ENCODE results near the gene ACR. TPM values are rescaled to one million over a fixed set of nuclear protein-coding genes. Genes with fewer than 3 reads are reported as not detected.

ACR gene
- total and polyA plus RNA-seq, 4 donors, result 0.07 to 0.17 (median 0.12) TPM

- 96% methylated on average over 38 of the region's 38 CpGs for WGBS
- Histone ChIP-seq H3K4me3 (ENCODE audit: low read depth in 1 of 3, low read length in 3 of 3) (no peak overlapping the region), H3K9me3 (ENCODE audit: control insufficient read depth in 4 of 4, low read length in 3 of 4) (no peaks in the 10 kb centered on the region), H3K9ac (ENCODE audit: low read depth in 1 of 2, low read length in 2 of 2) (no peak overlapping the region), H3K27me3 (ENCODE audit: control insufficient read depth in 4 of 4, insufficient read depth in 4 of 4, low read length in 3 of 4) (no peaks in the 10 kb centered on the region), H3K36me3 (ENCODE audit: control insufficient read depth in 4 of 4, insufficient read depth in 3 of 4, low read depth in 1 of 4, low read length in 3 of 4) (peaks cover 0 to 20% (median 4%) of the 10 kb centered on the region in 4 donors), H3K27ac (ENCODE audit: low read depth in 1 of 2, low read length in 2 of 2) (no peak overlapping the region), H3K4me1 (ENCODE audit: control insufficient read depth in 4 of 4, insufficient read depth in 4 of 4, low read length in 3 of 4) (peaks cover 0 to 16% (median 6%) of the 10 kb centered on the region in 4 donors)
- TF ChIP-seq HNF4A (conservative IDR thresholded peaks at IDR 0.05), result no peak
- TF ChIP-seq, protein P1, sequence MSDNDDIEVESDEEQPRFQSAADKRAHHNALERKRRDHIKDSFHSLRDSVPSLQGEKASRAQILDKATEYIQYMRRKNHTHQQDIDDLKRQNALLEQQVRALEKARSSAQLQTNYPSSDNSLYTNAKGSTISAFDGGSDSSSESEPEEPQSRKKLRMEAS (IDR thresholded peaks at IDR 0.05), result no peak
- no peak for TF ChIP-seq FOXA1 (IDR thresholded peaks at IDR 0.05)
- TF ChIP-seq RXRA (IDR thresholded peaks at IDR 0.05), result no peak
- TF ChIP-seq FOXA2 (IDR thresholded peaks at IDR 0.05), result no peak
- TF ChIP-seq, protein P2, sequence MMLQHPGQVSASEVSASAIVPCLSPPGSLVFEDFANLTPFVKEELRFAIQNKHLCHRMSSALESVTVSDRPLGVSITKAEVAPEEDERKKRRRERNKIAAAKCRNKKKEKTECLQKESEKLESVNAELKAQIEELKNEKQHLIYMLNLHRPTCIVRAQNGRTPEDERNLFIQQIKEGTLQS (IDR thresholded peaks at IDR 0.05), result no peak
- no peak for TF ChIP-seq NR2F2 (IDR thresholded peaks at IDR 0.05)
- TF ChIP-seq EGR1 (IDR thresholded peaks at IDR 0.05; ENCODE audit: low read depth in 2 of 2), result no peak
- TF ChIP-seq, protein P3, sequence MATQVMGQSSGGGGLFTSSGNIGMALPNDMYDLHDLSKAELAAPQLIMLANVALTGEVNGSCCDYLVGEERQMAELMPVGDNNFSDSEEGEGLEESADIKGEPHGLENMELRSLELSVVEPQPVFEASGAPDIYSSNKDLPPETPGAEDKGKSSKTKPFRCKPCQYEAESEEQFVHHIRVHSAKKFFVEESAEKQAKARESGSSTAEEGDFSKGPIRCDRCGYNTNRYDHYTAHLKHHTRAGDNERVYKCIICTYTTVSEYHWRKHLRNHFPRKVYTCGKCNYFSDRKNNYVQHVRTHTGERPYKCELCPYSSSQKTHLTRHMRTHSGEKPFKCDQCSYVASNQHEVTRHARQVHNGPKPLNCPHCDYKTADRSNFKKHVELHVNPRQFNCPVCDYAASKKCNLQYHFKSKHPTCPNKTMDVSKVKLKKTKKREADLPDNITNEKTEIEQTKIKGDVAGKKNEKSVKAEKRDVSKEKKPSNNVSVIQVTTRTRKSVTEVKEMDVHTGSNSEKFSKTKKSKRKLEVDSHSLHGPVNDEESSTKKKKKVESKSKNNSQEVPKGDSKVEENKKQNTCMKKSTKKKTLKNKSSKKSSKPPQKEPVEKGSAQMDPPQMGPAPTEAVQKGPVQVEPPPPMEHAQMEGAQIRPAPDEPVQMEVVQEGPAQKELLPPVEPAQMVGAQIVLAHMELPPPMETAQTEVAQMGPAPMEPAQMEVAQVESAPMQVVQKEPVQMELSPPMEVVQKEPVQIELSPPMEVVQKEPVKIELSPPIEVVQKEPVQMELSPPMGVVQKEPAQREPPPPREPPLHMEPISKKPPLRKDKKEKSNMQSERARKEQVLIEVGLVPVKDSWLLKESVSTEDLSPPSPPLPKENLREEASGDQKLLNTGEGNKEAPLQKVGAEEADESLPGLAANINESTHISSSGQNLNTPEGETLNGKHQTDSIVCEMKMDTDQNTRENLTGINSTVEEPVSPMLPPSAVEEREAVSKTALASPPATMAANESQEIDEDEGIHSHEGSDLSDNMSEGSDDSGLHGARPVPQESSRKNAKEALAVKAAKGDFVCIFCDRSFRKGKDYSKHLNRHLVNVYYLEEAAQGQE (IDR thresholded peaks at IDR 0.05), result no peak
- TF ChIP-seq SP1 (IDR thresholded peaks at IDR 0.05), result no peak
- DNase-seq (ENCODE audit: low spot score), result no peak
Measured at GRCh38 chr22:50710886-50711285, 27.1 kb upstream of the ACR start.

GRCh38 chr22:50711446-50712340 lies 26.3 kb upstream of the ACR start:
- H3K4me1 ChIP-seq (ENCODE audit: control insufficient read depth in 4 of 4, insufficient read depth in 4 of 4, low read length in 3 of 4), result peaks cover 0 to 16% (median 6%) of the 10 kb centered on the region in 4 donors
- DNase-seq (ENCODE audit: low spot score), result no peak
- WGBS, result 90% methylated on average over 16 of the region's 16 CpGs

GRCh38 chr22:50712341-50713007 lies 25.5 kb upstream of the ACR start:
- Histone ChIP-seq H3K36me3 (ENCODE audit: control insufficient read depth in 4 of 4, insufficient read depth in 3 of 4, low read depth in 1 of 4, low read length in 3 of 4) (peaks cover 0 to 20% (median 0%) of the 10 kb centered on the region in 4 donors), H3K27ac (ENCODE audit: low read depth in 1 of 2, low read length in 2 of 2) (no peak overlapping the region), H3K9me3 (ENCODE audit: control insufficient read depth in 4 of 4, low read length in 3 of 4) (no peaks in the 10 kb centered on the region), H3K27me3 (ENCODE audit: control insufficient read depth in 4 of 4, insufficient read depth in 4 of 4, low read length in 3 of 4) (no peaks in the 10 kb centered on the region), H3K4me3 (ENCODE audit: low read depth in 1 of 3, low read length in 3 of 3) (no peak overlapping the region), H3K4me1 (ENCODE audit: control insufficient read depth in 4 of 4, insufficient read depth in 4 of 4, low read length in 3 of 4) (peaks cover 0 to 16% (median 6%) of the 10 kb centered on the region in 4 donors), H3K9ac (ENCODE audit: low read depth in 1 of 2, low read length in 2 of 2) (no peak overlapping the region)
- 88% methylated on average over 9 of the region's 9 CpGs for WGBS
- DNase-seq (ENCODE audit: low spot score), result no peak
- TF ChIP-seq RAD21 (IDR thresholded peaks at IDR 0.05) (no peak), GABPA (IDR thresholded peaks at IDR 0.05 in 1 of 2, conservative IDR thresholded peaks at IDR 0.05 in 1 of 2) (no peak), SP1 (IDR thresholded peaks at IDR 0.05) (no peak), HNF4G (IDR thresholded peaks at IDR 0.05) (no peak), EGR1 (IDR thresholded peaks at IDR 0.05; ENCODE audit: low read depth in 2 of 2) (no peak)
- TF ChIP-seq, protein P1 (IDR thresholded peaks at IDR 0.05), result no peak
- TF ChIP-seq, protein P4, sequence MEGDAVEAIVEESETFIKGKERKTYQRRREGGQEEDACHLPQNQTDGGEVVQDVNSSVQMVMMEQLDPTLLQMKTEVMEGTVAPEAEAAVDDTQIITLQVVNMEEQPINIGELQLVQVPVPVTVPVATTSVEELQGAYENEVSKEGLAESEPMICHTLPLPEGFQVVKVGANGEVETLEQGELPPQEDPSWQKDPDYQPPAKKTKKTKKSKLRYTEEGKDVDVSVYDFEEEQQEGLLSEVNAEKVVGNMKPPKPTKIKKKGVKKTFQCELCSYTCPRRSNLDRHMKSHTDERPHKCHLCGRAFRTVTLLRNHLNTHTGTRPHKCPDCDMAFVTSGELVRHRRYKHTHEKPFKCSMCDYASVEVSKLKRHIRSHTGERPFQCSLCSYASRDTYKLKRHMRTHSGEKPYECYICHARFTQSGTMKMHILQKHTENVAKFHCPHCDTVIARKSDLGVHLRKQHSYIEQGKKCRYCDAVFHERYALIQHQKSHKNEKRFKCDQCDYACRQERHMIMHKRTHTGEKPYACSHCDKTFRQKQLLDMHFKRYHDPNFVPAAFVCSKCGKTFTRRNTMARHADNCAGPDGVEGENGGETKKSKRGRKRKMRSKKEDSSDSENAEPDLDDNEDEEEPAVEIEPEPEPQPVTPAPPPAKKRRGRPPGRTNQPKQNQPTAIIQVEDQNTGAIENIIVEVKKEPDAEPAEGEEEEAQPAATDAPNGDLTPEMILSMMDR (IDR thresholded peaks at IDR 0.05; ENCODE audit: low read depth, low read length, missing input control), result no peak
- TF ChIP-seq, protein P3 (IDR thresholded peaks at IDR 0.05), result no peak

More at GRCh38 chr22:50711446-50712340, 26.3 kb upstream of the ACR start:
- no peak overlapping the region for H3K27ac ChIP-seq (ENCODE audit: low read depth in 1 of 2, low read length in 2 of 2)
- no peak for TF ChIP-seq HNF4A (conservative IDR thresholded peaks at IDR 0.05)
- no peak for TF ChIP-seq HNF4G (IDR thresholded peaks at IDR 0.05)
- no peak for TF ChIP-seq EGR1 (IDR thresholded peaks at IDR 0.05; ENCODE audit: low read depth in 2 of 2)
- no peaks in the 10 kb centered on the region for H3K27me3 ChIP-seq (ENCODE audit: control insufficient read depth in 4 of 4, insufficient read depth in 4 of 4, low read length in 3 of 4)
- H3K36me3 ChIP-seq (ENCODE audit: control insufficient read depth in 4 of 4, insufficient read depth in 3 of 4, low read depth in 1 of 4, low read length in 3 of 4), result peaks cover 0 to 20% (median 2%) of the 10 kb centered on the region in 4 donors
- H3K9ac ChIP-seq (ENCODE audit: low read depth in 1 of 2, low read length in 2 of 2), result no peak overlapping the region
- H3K4me3 ChIP-seq (ENCODE audit: low read depth in 1 of 3, low read length in 3 of 3), result no peak overlapping the region
- no peaks in the 10 kb centered on the region for H3K9me3 ChIP-seq (ENCODE audit: control insufficient read depth in 4 of 4, low read length in 3 of 4)

Data from liver (tissue), 9 donors.